HepG2 (cell line): ENCODE measurements around the gene HSPA1A. TPM values are rescaled to one million over a fixed set of nuclear protein-coding genes. Genes with fewer than 3 reads are reported as not detected.

Experiments used
- BORCS8-MEF2B ChIP-seq: sonication (generic); formaldehyde crosslinking; IDR thresholded peaks from 2 replicates; pipeline ENCODE4 v1.8.0; 2022; ENCODE audit warnings: mild to moderate bottlenecking, missing genetic modification reagents
- ELF4 ChIP-seq: sonication (generic); formaldehyde crosslinking; IDR thresholded peaks from 2 replicates; pipeline ENCODE4 v1.5.0; 2020; ENCODE audit warnings: missing genetic modification reagents, mild to moderate bottlenecking, moderate library complexity, borderline replicate concordance
- ELK4 ChIP-seq: sonication (generic); formaldehyde crosslinking; IDR thresholded peaks from 2 replicates; pipeline ENCODE4 v1.9.0; 2021; ENCODE audit warnings: missing genetic modification reagents, borderline replicate concordance
- ERF ChIP-seq: IDR thresholded peaks from 2 replicates; pipeline ENCODE4 v1.6.1; 2018; ENCODE audit warnings: missing biosample characterization, missing genetic modification reagents
- FOXK2 ChIP-seq: fragments of 450-650 bp; IDR thresholded peaks from 2 replicates; pipeline ENCODE4 v1.6.1; 2016
- HNF1B ChIP-seq: sonication (generic); formaldehyde crosslinking; IDR thresholded peaks from 2 replicates; pipeline ENCODE4 v1.5.1; 2020; ENCODE audit warnings: mild to moderate bottlenecking, moderate library complexity, missing genetic modification reagents
- HNF4G ChIP-seq, 2 experiments: sonication (generic) in 1 of 2; formaldehyde crosslinking in 1 of 2; IDR thresholded peaks; 2 replicates each; pipeline versions ENCODE4 v1.4.0 to v1.6.1; 2011 to 2020; ENCODE audit warnings: borderline replicate concordance in 2 of 2, low read depth in 2 of 2, mild to moderate bottlenecking in 2 of 2, low read length in 1 of 2, missing genetic modification reagents in 1 of 2, moderate library complexity in 1 of 2
- IRF2 ChIP-seq: IDR thresholded peaks from 2 replicates; pipeline ENCODE4 v1.6.1; 2018; ENCODE audit warnings: missing genetic modification reagents, missing compliant biosample characterization
- KLF6 ChIP-seq: IDR thresholded peaks from 2 replicates; pipeline ENCODE4 v1.8.0; 2016; ENCODE audit warnings: missing biosample characterization, missing genetic modification reagents
- NCOA5 ChIP-seq: sonication (generic); formaldehyde crosslinking; IDR thresholded peaks from 2 replicates; pipeline ENCODE4 v1.4.0; 2020; ENCODE audit warnings: missing genetic modification reagents
- NR2F6 ChIP-seq, 2 experiments: IDR thresholded peaks; 2 replicates each; pipeline ENCODE4 v1.6.1; 2016; ENCODE audit warnings: antibody characterized with exemption in 1 of 2, mild to moderate bottlenecking in 1 of 2
- THAP9 ChIP-seq: sonication (generic); formaldehyde crosslinking; IDR thresholded peaks from 2 replicates; pipeline ENCODE4; 2020; ENCODE audit warnings: missing genetic modification reagents, mild to moderate bottlenecking, borderline replicate concordance
- ZNF629 ChIP-seq: sonication (generic); formaldehyde crosslinking; conservative IDR thresholded peaks from 2 replicates; pipeline ENCODE4 v1.5.0; 2020; ENCODE audit warnings: missing genetic modification reagents
- polyA plus RNA-seq, 8 experiments: library from polyadenylated mRNA; depleted of rRNA in 3 of 8; stranded (reverse) in 7 of 8; unstranded in 1 of 8; fragments of >200 nt; fragmentation: Illumina TruSeq in 4 of 8; extraction: Trizol in 4 of 8; gene quantifications; 2 replicates each; pipeline versions ENCODE4 v1.2.1 to v1.2.3, GENCODE V29; 2011 to 2016; ENCODE audit warnings: low read depth in 4 of 8, missing spikeins in 1 of 8, mixed read lengths in 1 of 8; ENCODE audit not compliant: insufficient read depth in 1 of 8
- total RNA-seq, 5 experiments: library from RNA; depleted of rRNA; stranded (reverse); fragments of >200 nt; fragmentation: Illumina TruSeq; extraction: Trizol; gene quantifications; 2 replicates each; pipeline ENCODE4 v1.2.3, GENCODE V29; 2016; ENCODE audit warnings: low read depth in 1 of 5
- TF ChIP-seq, protein P1 (sequence below): sonication (generic); formaldehyde crosslinking; IDR thresholded peaks from 2 replicates; pipeline ENCODE4 v1.5.0; 2020; ENCODE audit warnings: mild to moderate bottlenecking, missing genetic modification reagents
- TF ChIP-seq, protein P2 (sequence below): sonication (generic); formaldehyde crosslinking; IDR thresholded peaks from 2 replicates; pipeline ENCODE4 v1.4.0; 2020; ENCODE audit warnings: mild to moderate bottlenecking, missing genetic modification reagents
- TF ChIP-seq, protein P3 (sequence below): conservative IDR thresholded peaks from 2 replicates; pipeline ENCODE4 v1.6.1; 2018; ENCODE audit warnings: missing genetic modification reagents

The HSPA1A gene
- total and polyA plus RNA-seq, 2 of the 13 experiments (the other 11 are each of a cell fraction or from before 2014, with no cell fraction given), result 44.5 to 85.0 TPM

GRCh38 chr6:31822036-31822821, 6.9 kb downstream of the HSPA1A start (continued):
- TF ChIP-seq ERF (CRISPR knock-in tag), result no peak
- no peak for TF ChIP-seq NCOA5 (CRISPR knock-in tag)
- no peak for TF ChIP-seq NR2F6 (IDR thresholded peaks at IDR 0.05)
- TF ChIP-seq NR2F6 (CRISPR knock-in tag; IDR thresholded peaks at IDR 0.05), result peak; percentile 39
- TF ChIP-seq KLF6 (CRISPR knock-in tag), result no peak
- TF ChIP-seq HNF4G (IDR thresholded peaks at IDR 0.05; ENCODE audit: borderline replicate concordance, low read depth, low read length), result no peak
- TF ChIP-seq HNF4G (CRISPR knock-in tag; IDR thresholded peaks at IDR 0.05; ENCODE audit: borderline replicate concordance, low read depth), result no peak
- TF ChIP-seq, protein P1, sequence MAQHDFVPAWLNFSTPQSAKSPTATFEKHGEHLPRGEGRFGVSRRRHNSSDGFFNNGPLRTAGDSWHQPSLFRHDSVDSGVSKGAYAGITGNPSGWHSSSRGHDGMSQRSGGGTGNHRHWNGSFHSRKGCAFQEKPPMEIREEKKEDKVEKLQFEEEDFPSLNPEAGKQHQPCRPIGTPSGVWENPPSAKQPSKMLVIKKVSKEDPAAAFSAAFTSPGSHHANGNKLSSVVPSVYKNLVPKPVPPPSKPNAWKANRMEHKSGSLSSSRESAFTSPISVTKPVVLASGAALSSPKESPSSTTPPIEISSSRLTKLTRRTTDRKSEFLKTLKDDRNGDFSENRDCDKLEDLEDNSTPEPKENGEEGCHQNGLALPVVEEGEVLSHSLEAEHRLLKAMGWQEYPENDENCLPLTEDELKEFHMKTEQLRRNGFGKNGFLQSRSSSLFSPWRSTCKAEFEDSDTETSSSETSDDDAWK (CRISPR knock-in tag), result no peak
- TF ChIP-seq BORCS8-MEF2B (CRISPR knock-in tag), result no peak
- no peak; the same call in none of the 2 replicates for TF ChIP-seq IRF2 (CRISPR knock-in tag)
- TF ChIP-seq, protein P2, sequence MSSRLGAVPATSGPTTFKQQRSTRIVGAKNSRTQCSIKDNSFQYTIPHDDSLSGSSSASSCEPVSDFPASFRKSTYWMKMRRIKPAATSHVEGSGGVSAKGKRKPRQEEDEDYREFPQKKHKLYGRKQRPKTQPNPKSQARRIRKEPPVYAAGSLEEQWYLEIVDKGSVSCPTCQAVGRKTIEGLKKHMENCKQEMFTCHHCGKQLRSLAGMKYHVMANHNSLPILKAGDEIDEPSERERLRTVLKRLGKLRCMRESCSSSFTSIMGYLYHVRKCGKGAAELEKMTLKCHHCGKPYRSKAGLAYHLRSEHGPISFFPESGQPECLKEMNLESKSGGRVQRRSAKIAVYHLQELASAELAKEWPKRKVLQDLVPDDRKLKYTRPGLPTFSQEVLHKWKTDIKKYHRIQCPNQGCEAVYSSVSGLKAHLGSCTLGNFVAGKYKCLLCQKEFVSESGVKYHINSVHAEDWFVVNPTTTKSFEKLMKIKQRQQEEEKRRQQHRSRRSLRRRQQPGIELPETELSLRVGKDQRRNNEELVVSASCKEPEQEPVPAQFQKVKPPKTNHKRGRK (CRISPR knock-in tag), result no peak
- TF ChIP-seq ELK4, result no peak
- TF ChIP-seq, protein P3, sequence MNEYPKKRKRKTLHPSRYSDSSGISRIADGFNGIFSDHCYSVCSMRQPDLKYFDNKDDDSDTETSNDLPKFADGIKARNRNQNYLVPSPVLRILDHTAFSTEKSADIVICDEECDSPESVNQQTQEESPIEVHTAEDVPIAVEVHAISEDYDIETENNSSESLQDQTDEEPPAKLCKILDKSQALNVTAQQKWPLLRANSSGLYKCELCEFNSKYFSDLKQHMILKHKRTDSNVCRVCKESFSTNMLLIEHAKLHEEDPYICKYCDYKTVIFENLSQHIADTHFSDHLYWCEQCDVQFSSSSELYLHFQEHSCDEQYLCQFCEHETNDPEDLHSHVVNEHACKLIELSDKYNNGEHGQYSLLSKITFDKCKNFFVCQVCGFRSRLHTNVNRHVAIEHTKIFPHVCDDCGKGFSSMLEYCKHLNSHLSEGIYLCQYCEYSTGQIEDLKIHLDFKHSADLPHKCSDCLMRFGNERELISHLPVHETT (CRISPR knock-in tag), result no peak
- TF ChIP-seq THAP9 (CRISPR knock-in tag), result no peak
- TF ChIP-seq ZNF629 (CRISPR knock-in tag), result 0 out of 2 replicates have a peak, but pooled peaks have one; percentile 6
- TF ChIP-seq HNF1B (CRISPR knock-in tag), result peak; percentile 27; the same call in 1 of the 2 replicates
- no peak for TF ChIP-seq FOXK2
- TF ChIP-seq ELF4, result peak; percentile 44; the same call in 1 of the 2 replicates
